Activated CD4-positive, CD25-positive, alpha-beta regulatory T cell treated with anti-CD3 and anti-CD28 coated beads, Interleukin-2, amount 50 U/mL, for 24 hours (primary cell): ENCODE results near the gene TGFB2.

Experiments
- ATAC-seq, 2 donors: fragments of 150-1000 bp; cut with Tn5 transposase; one replicate each; pipeline ENCODE4 v1.10.0; 2021; ENCODE audit warnings: mild to moderate bottlenecking in 1 of 2, moderate library complexity in 1 of 2

TGFB2 gene

GRCh38 chr1:218336328-218336727 is 8.8 kb upstream of the TGFB2 start:
- ATAC-seq = no peak

DNA sequence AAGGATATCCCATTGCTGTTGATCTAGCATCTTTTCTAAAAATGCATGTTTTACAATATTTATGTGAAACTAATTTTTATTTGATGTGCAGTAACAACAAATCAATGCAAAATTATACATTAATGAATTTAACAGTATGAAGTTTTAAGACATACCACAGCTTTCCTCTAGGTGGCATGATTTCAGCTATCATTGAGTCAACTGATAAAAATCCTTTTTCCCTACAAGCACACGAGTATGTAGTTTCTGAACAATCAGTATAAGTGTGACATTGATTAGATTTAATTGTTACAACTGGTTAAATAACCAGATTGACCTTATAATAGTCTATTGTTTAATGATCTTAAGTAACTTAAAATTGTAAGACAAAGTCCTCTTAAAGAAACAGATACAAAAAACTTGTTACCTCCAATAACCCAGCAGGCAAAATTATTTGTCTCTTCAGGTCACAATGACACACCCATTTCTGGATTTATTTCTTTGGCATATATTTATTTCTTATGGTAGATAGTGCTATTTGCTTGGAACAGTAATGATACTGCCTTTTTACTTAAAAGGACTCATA is 5.8 kb upstream of the TGFB2 start:
- no peak for ATAC-seq

DNA sequence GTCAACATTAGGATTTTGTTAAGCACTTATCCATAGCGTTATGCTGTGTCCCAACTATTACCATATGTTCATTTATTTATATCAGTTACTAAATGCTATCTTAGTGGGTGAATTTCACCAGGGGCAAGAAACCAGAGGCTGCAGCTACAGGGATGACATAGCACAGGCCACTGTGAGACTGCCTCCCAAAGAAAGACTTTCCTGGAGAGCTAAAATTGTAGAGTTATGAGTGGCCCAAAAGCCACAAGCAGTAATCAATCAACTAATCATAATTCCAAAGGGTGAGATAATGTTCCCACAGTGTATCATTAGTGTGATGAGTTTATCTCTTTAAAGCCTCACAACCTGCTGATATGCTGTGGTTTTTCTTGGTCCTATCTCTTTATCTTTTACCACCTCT is 3.8 kb upstream of the TGFB2 start:
- ATAC-seq = no peak

- ATAC-seq = no peak
These were observed 3.0 kb upstream of the TGFB2 start for GRCh38 chr1:218342091-218342490.

GRCh38 chr1:218345673-218346390 is 696 bp downstream of the TGFB2 start:
- ATAC-seq = peak; percentile 50 to 59

DNA sequence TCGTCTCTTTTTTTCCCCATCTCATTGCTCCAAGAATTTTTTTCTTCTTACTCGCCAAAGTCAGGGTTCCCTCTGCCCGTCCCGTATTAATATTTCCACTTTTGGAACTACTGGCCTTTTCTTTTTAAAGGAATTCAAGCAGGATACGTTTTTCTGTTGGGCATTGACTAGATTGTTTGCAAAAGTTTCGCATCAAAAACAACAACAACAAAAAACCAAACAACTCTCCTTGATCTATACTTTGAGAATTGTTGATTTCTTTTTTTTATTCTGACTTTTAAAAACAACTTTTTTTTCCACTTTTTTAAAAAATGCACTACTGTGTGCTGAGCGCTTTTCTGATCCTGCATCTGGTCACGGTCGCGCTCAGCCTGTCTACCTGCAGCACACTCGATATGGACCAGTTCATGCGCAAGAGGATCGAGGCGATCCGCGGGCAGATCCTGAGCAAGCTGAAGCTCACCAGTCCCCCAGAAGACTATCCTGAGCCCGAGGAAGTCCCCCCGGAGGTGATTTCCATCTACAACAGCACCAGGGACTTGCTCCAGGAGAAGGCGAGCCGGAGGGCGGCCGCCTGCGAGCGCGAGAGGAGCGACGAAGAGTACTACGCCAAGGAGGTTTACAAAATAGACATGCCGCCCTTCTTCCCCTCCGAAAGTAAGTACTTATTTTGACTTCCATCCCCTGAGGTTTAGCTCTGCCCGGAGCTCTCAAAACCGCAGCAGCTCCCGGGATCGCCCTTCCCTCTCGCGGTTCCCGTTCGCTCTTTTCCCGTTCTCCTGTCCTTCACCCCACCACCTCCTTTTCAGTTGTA is 1.5 kb downstream of the TGFB2 start:
- ATAC-seq = no peak

GRCh38 chr1:218347336-218347722 is 2.2 kb downstream of the TGFB2 start:
- ATAC-seq = no peak

DNA sequence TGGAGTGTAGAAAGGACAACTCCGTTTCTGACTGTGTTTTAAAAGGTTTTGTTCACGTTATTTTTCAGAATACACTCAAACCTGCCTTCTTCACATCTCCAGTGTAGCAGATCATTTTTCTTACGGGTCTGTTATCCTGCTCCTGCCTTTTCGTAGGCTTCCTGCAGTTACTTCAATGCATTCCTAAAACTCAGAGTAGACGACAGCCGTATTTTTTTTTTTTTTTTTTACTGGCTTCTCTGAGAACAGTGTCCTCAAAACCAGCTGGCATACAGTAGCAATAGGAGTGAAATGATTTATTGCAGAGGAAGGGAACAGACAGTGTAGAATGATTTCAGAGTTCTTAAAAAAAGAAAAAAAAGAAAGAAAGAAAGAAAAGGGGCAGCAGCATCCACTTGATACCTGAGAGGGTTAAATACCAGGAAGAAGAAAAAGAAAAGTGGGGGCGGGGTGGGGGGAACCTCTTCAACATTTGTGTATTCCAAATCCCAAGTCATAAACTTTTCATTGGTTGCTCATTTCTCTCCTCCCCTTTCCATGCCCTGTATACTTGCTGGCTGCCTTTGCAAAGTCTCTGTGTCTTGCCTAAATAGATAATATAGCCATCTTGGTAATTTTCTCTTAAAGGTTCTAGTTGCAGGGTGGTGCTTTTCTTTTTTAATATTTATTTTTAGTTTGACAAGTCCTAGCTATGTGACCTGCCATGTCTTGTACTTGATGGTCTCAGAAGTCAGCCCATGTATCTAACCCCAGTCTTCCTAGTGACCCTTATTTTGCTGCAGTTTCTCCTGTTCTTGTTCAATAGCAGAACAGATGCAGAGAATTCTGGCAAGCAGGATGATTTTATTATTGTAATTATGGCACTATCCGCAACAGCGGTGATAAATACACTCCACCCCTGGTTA is 2.8 kb downstream of the TGFB2 start:
- no peak for ATAC-seq

DNA sequence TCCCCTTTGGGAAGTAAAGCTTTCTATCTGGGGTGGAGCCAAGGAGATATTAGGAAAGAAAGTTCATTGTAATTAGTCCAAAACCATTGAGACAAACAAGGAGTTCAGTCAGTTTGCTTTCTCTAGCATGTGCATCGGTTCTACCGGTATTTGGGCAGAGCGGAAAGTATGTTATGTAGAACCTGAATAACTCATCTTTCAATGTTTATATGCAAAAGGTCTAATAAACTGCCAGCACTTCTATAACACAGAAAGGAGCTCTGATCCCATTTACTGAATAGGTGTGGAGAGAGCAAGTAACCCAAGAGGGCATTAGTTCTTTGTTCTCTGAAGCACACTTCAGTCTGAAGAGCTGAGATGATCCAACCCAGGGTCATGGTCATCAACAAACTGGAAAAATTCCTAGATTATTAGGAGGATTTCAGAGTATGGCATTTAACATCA is 3.5 kb downstream of the TGFB2 start:
- no peak for ATAC-seq

DNA sequence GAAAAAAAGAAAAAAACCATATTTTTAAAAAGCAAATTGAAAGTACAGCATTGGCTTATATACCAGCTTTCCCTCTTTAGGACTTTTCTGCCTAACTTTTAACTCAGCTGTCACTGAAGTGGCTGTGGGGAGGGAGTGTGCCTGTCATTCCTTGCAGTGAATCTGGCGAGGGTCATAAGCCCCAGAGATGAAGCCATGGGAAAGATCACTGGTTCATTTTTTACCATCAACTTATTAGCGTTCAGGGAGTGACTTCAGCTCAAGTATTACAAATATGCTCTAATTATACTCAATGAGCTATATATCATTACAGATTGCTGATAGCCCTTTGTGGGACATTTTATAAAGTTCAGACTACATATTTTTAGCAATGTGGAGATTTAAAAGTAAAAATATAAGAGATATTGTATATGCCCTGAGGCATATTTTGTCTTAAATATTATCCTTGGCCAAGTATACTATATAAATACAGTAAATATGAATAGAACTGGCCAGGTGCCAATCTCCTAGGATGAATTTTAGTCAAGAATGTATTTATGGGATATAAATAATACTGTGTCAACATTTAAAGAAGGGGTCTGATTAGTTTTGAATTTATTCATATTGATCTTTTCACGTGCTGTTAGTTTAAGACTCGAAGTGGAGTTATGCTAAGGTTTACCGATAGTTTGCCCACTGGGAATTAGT is 4.4 kb downstream of the TGFB2 start:
- no peak for ATAC-seq

DNA sequence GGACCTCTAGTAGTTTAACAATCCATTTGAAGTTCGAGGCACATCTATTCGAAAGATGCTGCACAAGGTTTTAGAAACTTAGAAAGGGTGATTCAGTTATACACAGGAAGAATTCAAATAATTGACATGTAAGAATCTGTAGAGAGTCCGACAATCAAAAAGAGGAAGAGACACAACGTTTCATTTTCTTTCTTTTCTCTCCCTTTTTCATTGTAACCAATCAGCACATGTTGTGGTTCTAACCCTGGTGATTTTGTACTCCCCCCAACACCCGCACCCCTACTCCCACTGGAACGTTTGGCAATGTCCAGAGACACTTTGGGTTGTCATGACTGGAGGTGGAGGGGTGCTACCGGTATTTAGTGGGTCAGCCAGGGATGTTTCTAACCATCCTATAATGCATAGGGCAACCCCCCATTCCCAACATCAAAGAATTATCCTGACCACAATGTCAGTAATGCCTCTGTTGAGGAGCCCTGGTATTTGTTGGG is 4.9 kb downstream of the TGFB2 start:
- ATAC-seq = no peak

DNA sequence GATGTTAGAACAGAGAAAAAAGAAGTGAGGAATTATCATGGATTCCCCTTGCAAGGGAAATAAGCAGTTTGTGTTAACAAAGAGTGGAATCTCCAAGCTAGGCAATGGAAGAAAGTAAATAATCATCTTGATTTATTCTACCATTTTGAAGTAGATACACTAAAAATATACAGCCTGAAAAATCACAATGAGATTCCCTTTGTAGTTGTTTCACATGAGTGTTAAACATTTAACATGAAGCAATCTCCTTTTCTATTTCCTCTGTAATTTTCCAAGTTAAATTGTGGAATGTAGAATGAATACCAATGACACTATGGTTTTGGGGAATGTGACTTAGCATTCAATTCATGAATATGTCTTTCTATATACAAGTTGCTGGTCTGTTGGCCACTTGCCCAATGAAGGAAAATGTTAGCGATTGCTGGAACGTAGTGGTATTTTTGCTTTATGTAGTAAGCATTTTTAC is 5.7 kb downstream of the TGFB2 start:
- no peak for ATAC-seq

GRCh38 chr1:218351391-218352074 is 6.4 kb downstream of the TGFB2 start:
- peak; percentile 64 to 78 for ATAC-seq

DNA sequence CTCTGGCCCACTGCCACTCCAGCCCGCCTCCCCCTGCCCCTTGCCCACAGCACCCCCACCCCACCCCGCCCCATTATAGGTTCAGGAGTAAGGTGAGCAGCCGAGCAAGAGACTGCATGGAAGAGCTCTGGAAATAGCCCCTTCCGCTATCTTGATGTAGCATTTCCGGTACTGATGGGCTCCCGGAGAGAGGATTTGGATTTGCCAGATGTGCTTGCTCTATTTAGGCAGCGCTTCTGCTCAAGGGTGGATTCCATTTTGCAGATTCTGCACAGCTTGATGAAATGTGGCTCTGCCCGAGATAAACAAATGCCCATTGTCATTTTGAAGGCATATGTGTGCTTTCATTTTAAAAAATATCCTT is 6.9 kb downstream of the TGFB2 start:
- ATAC-seq = no peak

DNA sequence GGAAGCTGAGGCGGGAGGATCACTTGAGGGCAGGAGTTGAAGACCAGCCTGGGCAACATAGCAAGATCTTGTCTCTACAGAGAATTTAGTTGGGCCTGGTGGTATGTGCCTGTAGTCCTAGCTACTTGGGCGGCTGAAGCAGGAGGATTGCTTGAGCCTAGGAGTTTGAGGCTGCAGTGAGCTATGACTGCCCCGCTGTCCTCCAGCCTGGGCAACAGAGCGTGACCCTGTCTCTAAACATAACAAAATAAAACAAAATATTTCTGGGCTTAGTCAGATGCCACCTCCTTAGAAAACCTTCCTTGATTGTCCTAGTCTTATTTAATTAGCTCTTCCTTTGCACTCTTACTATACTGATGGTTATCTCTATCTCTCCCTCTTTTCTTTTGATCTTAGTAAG is 8.5 kb downstream of the TGFB2 start:
- ATAC-seq = no peak

DNA sequence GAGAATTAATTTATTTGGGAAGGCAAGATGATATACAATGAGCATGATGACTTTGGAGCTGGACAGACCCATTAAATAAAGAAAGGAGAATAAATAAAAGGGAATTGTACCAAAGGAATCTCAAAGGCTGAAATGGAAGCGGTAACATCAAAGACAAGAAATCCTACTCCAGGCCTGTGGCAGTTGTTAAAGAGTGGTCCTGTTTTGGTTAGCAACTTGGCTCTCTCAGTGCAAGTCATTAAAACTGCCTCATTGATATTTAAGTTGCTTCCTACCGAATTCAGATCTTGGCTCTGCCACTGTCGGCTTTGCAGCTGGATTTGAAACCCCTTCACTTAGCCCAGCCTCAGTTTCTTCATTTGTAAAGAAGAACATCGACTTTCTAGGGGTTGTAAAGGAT is 10.1 kb downstream of the TGFB2 start:
- no peak for ATAC-seq

DNA sequence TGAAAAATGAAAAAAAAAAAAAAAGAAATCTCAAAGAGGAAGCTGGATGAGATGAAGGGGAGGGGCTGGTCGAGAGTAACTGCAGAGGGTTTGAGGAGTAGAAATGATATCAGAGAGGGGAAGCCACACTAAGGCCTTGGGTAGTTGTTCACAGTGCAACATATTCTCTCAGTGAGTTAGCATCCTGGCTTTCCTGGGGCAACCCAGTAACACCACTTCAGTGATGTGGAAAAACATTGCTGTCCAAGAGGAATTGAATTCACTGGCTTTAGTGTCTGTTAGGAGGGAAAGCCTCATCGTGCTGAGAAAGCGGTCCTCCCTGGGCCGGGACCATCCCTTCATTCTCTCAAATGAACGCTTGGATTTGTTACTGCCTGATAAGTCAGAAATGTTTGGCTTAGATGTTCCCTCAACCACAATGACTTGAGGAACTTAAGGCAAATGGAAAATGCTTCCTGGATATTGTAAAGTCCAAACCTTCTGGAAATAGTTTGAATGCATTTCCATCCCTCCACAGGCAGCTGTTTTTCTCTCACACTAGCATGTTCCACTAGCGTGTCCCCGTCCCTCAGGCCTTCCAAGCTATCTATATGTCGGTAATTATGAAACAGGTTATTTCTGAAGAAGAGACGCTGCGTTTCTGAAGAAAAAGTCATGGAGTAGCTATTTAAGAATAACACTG is 12.2 kb downstream of the TGFB2 start:
- no peak for ATAC-seq

- no peak for ATAC-seq
These were observed 12.7 kb downstream of the TGFB2 start for GRCh38 chr1:218357893-218358232.

- no peak for ATAC-seq
These were observed 16.3 kb downstream of the TGFB2 start for GRCh38 chr1:218361298-218362065.

GRCh38 chr1:218362418-218363076 is 17.4 kb downstream of the TGFB2 start:
- ATAC-seq = no peak
